ENCODE results near the gene TRMT2B. TPM values are rescaled to one million over a fixed set of nuclear protein-coding genes. Genes with fewer than 3 reads are reported as not detected.
"Not testable (repeated sequence)": the region's sequence is repeated elsewhere in the genome, so short reads cannot be mapped to it uniquely, and the experiment has no call there.

TRMT2B gene
- total RNA-seq, 1 donor from 2014 or later, result 13.3 TPM

DNA sequence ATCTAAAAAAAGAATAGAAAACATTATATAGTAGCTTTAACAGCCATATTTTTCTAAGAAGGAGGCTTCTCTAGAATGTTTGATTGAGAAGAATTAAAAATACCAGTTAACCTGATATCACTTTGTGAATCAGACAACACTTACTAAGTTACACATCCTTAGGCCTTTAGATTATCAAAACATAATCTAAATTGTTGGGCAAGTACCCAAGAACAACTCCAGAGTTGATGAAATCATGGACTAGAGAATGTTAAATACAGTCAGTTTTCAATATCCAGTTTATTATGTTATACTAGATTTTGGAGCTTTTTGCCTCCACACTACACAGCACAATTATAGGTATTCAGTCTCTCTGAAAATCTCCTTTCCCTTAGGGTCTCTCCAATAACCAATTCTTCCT, 42.8 kb downstream of the TRMT2B start:
- DNase-seq (ENCODE audit: low read depth), result no peak

- no peak for DNase-seq (ENCODE audit: low read depth)
Observed at GRCh38 chrX:100999451-100999850, 52.5 kb downstream of the TRMT2B start.

- DNase-seq (ENCODE audit: low read depth), result peak; percentile 83
Observed at GRCh38 chrX:100995469-100995868, 56.4 kb downstream of the TRMT2B start.

GRCh38 chrX:100994352-100995281, 57.3 kb downstream of the TRMT2B start:
- no peak for DNase-seq (ENCODE audit: low read depth)

- DNase-seq (ENCODE audit: low read depth), result no peak
Observed at GRCh38 chrX:100990139-100990538, 61.8 kb downstream of the TRMT2B start.

DNA sequence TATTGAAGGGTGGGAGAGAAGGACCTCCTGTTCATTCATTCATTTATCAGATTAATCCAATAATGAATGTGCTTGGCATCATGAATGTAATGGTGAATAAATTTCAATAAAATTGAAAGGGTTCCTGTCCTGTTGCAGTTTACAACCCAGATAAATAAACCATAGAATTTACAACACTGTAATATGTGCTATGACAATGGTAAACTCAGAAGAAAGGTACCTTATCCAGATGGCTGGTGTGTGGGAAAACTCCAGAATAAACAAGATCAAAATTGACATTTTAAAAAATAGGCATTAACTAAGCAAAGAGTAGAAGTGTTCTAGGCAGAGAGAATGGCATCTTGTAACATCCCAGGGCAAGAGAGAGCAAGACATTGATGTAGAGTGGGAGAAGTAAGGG, 67.1 kb downstream of the TRMT2B start:
- no peak for DNase-seq (ENCODE audit: low read depth)

DNA sequence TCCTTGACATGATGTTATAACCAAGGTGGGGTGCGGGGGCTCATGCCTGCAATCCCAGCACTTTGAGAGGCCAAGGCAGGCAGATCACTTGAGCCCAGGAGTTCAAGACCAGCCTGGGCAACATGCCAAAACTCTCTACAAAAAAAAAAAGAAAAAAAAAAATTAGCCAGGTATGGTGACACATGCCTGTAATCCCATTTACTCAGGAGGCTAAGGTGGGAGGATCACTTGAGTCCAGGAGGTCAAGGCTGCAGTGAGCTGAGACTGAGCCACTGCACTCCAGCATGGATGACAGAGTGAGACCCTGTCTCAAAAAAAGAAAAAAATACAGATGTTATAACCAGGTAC, 70.4 kb downstream of the TRMT2B start:
- DNase-seq (ENCODE audit: low read depth), result not testable (repeated sequence)

- DNase-seq (ENCODE audit: low read depth), result peak; percentile 91
Observed at GRCh38 chrX:100980608-100981497, 71.1 kb downstream of the TRMT2B start.

GRCh38 chrX:100979881-100980607, 71.9 kb downstream of the TRMT2B start:
- no peak for DNase-seq (ENCODE audit: low read depth)

DNA sequence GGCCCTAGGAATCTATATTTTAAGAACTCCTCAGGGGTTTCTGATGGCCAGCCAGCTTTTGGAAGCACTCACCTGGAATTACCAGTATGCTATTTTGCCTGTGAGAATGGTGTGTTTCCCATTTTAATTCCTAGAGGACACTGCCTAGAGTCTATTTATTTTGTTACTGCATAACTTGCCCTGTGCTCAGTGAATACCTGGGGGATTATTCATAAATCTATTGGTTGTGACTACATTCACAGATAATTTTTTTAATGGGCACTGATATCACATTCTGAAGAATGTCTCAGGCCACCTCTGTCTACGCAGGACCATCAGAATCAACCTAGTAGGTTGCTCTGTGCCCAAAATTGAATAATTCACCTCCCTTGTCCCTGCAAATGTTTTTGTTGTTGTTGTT, 75.7 kb downstream of the TRMT2B start:
- no peak for DNase-seq (ENCODE audit: low read depth)

- no peak for DNase-seq (ENCODE audit: low read depth)
Observed at GRCh38 chrX:100975212-100975611, 76.7 kb downstream of the TRMT2B start.

DNA sequence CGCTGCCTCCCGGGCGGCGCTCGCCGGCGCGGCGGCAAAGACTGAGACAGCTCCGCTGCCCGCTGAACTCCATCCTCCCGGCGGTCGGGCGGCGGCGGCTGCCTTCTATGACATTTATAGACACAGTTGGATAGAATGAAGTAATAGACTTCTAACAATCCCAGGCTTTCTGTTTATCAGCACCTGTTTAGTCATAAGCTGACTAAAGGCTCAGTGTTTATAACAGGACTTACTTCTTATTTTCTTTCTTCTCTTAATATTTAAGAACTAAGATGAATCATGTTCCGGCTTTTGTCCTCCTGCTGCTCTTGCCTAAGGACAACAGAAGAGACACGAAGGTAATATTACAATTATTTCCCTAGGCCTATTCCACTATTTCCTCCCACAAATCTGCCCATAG, 78.5 kb downstream of the TRMT2B start:
- no peak for DNase-seq (ENCODE audit: low read depth)

DNA sequence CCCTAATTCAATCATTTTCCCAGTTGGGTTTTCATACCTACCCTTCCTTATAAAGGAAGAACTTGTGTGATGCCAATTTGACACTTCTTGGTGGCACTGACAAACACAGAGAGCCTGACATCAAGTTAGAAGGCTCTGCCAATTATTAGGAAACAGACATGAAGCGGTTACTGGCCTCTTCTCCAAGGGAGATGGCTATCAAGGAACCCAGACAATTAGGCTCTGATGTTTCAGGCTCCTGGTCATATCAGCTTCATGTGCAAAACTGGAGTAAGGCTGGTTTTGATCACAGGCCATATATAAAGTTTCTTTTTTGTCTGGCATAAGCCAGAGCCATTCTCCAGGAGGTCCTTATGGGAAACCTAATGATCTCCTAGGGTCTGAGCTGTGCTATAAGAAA, 82.0 kb downstream of the TRMT2B start:
- no peak for DNase-seq (ENCODE audit: low read depth)

GRCh38 chrX:100969408-100969807, 82.5 kb downstream of the TRMT2B start, which contains the start of gene ARL13A:
Gene ARL13A, plus strand, starts transcription at chrX:100969708. Its CDS starts 3,982 bp downstream, at chrX:100973690.
- DNase-seq (ENCODE audit: low read depth), result no peak

GRCh38 chrX:100964362-100964761, 87.5 kb downstream of the TRMT2B start:
- DNase-seq (ENCODE audit: low read depth), result no peak

- DNase-seq (ENCODE audit: low read depth), result no peak
Observed at GRCh38 chrX:100962811-100963210, 89.1 kb downstream of the TRMT2B start.

Other genes with a start within 250 kb of the TRMT2B start
- gene CSTF2, start 231.7 kb downstream of the TRMT2B start, total RNA-seq, result 11.4 and 11.7 TPM in 2 replicates
- 0.10 and 0.11 TPM in 2 replicates for gene NOX1, start 177.8 kb downstream of the TRMT2B start, total RNA-seq
- 0.13 TPM in 1 of 2 replicates, not detected in the other for gene XKRX, start 123.2 kb downstream of the TRMT2B start, total RNA-seq
- gene ARL13A, start 82.4 kb downstream of the TRMT2B start, total RNA-seq, result not detected in 2 replicates
- 1.1 and 1.4 TPM in 2 replicates for gene TMEM35A, start 26.8 kb upstream of the TRMT2B start, total RNA-seq
- gene CENPI, start 46.1 kb upstream of the TRMT2B start, total RNA-seq, result 4.0 and 5.2 TPM in 2 replicates
- 7.5 and 14.9 TPM in 2 replicates for gene DRP2, start 167.7 kb upstream of the TRMT2B start, total RNA-seq
- 0.08 TPM in 1 of 2 replicates, not detected in the other for gene TAF7L, start 239.2 kb upstream of the TRMT2B start, total RNA-seq